ENCODE measurements around the gene SRRM3.
"Not testable (repeated sequence)": the region's sequence is repeated elsewhere in the genome, so short reads cannot be mapped to it uniquely, and the experiment has no call there.

Gene SRRM3

GRCh38 chr7:76165106-76165972 lies 36.4 kb upstream of the SRRM3 start:
- DNase-seq (ENCODE audit: extremely low read depth, low read depth): no peak

GRCh38 chr7:76165973-76166403 lies 35.7 kb upstream of the SRRM3 start:
- DNase-seq (ENCODE audit: extremely low read depth, low read depth): no peak
- TF ChIP-seq, protein P1, sequence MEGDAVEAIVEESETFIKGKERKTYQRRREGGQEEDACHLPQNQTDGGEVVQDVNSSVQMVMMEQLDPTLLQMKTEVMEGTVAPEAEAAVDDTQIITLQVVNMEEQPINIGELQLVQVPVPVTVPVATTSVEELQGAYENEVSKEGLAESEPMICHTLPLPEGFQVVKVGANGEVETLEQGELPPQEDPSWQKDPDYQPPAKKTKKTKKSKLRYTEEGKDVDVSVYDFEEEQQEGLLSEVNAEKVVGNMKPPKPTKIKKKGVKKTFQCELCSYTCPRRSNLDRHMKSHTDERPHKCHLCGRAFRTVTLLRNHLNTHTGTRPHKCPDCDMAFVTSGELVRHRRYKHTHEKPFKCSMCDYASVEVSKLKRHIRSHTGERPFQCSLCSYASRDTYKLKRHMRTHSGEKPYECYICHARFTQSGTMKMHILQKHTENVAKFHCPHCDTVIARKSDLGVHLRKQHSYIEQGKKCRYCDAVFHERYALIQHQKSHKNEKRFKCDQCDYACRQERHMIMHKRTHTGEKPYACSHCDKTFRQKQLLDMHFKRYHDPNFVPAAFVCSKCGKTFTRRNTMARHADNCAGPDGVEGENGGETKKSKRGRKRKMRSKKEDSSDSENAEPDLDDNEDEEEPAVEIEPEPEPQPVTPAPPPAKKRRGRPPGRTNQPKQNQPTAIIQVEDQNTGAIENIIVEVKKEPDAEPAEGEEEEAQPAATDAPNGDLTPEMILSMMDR (IDR thresholded peaks at IDR 0.05; ENCODE audit: low read depth, low read length, missing control alignments): no peak
- peak overlapping the region; percentile 59 for H3K4me3 ChIP-seq (replicated peaks; ENCODE audit: low read depth, low read length)

More at GRCh38 chr7:76165106-76165972, 36.4 kb upstream of the SRRM3 start:
- H3K4me3 ChIP-seq (replicated peaks; ENCODE audit: low read depth, low read length): no peak overlapping the region
- TF ChIP-seq, protein P1 (IDR thresholded peaks at IDR 0.05; ENCODE audit: low read depth, low read length, missing control alignments): no peak

DNA sequence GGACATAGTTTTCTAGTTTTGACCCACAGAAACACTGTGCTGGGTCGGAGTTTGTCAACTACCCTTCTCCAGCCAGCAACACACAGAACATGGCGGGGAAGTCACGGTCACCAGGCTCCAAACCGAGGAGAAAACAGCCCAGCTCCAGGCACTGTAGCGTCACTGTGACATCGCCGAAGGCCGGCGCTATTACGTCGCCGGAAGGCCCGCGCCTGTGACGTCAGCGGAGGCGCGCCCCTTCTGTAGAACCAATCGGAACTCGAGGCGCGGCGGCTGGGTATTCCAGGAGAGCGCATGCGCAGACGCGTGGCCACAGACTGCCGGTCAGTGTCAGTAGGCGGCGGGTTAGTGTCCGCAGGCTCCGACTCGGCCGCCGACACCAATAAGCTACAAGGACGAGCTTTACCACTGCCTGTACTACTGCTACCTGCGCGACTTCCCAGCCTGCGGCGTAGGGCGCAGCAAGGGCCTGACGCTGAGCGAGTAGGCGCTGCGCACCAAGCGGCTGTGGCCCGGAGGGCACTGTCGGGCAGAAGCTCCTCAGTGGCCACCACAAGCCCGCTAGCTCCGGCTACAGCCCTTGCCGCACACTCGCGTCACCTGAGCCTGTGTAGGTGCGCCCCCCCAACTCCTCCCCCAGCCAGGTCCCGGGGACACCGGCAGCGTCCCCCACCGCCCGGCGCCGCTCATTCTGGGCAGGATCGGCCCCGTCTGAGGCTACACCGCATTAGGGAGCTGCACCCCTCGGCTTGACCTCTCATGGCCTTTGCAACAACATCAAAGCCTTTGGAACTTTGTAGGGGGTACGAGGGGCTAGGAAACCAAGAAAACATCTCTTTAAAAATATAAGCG lies 35.1 kb upstream of the SRRM3 start:
- peak overlapping the region; percentile 59 for H3K4me3 ChIP-seq (replicated peaks; ENCODE audit: low read depth, low read length)

GRCh38 chr7:76173566-76174205 lies 28.0 kb upstream of the SRRM3 start:
- no peak overlapping the region for H3K4me3 ChIP-seq (replicated peaks; ENCODE audit: low read depth, low read length)
- TF ChIP-seq, protein P1 (IDR thresholded peaks at IDR 0.05; ENCODE audit: low read depth, low read length, missing control alignments): no peak
- DNase-seq (ENCODE audit: extremely low read depth, low read depth): no peak

More for the DNA sequence above, 35.1 kb upstream of the SRRM3 start:
- TF ChIP-seq, protein P1 (IDR thresholded peaks at IDR 0.05; ENCODE audit: low read depth, low read length, missing control alignments): peak; percentile 9
- peak; percentile 74 for DNase-seq (ENCODE audit: extremely low read depth, low read depth)

DNA sequence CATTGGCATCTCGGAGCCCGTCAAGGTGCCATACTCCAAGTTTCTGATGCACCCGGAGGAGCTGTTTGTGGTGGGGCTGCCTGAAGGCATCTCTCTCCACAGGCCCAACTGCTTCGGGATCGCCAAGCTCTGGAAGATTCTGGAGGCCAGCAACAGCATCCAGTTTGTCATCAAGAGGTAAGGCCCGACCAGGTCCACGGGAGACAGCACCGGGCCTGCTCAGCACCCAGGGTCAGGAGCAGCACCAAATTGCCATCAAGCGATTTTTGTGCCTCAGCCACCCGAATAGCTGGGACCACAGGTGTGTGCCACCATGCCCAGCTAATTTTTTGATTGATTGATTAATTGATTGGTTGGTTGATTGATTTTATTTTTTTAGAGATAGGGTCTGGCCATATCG lies 24.7 kb upstream of the SRRM3 start:
- DNase-seq (ENCODE audit: extremely low read depth, low read depth); H3K4me3 ChIP-seq (replicated peaks; ENCODE audit: low read depth, low read length): not testable (repeated sequence)

DNA sequence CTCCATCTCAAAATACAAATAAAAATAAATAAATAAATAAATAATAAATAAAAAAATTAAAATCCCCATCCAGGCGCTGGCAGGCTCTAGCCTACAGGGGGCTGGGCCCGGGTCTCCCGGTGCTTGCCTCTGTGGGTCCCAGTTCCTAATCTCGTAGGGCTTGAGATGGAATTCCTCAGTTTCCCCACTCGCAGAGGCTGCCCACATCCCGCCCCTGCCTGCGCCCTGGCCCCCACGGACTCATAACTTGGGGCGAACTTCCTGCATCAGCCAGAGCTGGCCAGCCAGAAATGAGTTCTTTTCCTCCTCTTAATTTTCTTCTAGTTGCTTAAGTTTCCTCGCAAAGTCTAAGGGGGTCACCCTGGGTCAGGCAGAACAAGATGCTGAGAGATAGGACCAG lies 22.0 kb upstream of the SRRM3 start:
- H3K4me3 ChIP-seq (replicated peaks; ENCODE audit: low read depth, low read length): no peak overlapping the region
- TF ChIP-seq, protein P1 (IDR thresholded peaks at IDR 0.05; ENCODE audit: low read depth, low read length, missing control alignments): no peak
- DNase-seq (ENCODE audit: extremely low read depth, low read depth): no peak
